GM18505 (cell line): ENCODE data around the gene LIFR.
"Not testable (repeated sequence)": the region's sequence is repeated elsewhere in the genome, so short reads cannot be mapped to it uniquely, and the experiment has no call there.

ENCODE experiments used
- ATAC-seq: cut with Tn5 transposase; IDR thresholded peaks from one replicate; pipeline ENCODE4 v1.9.1; 2021; ENCODE audit not compliant: unreplicated experiment
- POLR2A ChIP-seq: IDR thresholded peaks from 4 replicates; pipeline ENCODE4 v1.6.1; 2011; ENCODE audit warnings: borderline replicate concordance; ENCODE audit not compliant: insufficient read depth, insufficient read length; ENCODE audit errors: extremely low read depth

LIFR gene

GRCh38 chr5:38533286-38534155 is 22.9 kb downstream of the LIFR start:
- no peak for ATAC-seq

GRCh38 chr5:38532165-38532669 is 24.2 kb downstream of the LIFR start:
- no peak for TF ChIP-seq POLR2A
- ATAC-seq, result no peak

More at GRCh38 chr5:38533286-38534155, 22.9 kb downstream of the LIFR start:
- TF ChIP-seq POLR2A, result no peak

- no peak for ATAC-seq
- no peak for TF ChIP-seq POLR2A
These were observed 24.9 kb downstream of the LIFR start for GRCh38 chr5:38531518-38531917.

- ATAC-seq, result no peak
These were observed 26.3 kb downstream of the LIFR start for GRCh38 chr5:38529955-38530646.

GRCh38 chr5:38528162-38528703 is 28.2 kb downstream of the LIFR start:
- ATAC-seq, result no peak
- TF ChIP-seq POLR2A, result no peak

More at GRCh38 chr5:38529955-38530646, 26.3 kb downstream of the LIFR start:
- TF ChIP-seq POLR2A, result no peak

- ATAC-seq, result no peak
These were observed 29.0 kb downstream of the LIFR start for GRCh38 chr5:38527475-38527874.

GRCh38 chr5:38524022-38524421 is 32.4 kb downstream of the LIFR start:
- TF ChIP-seq POLR2A, result no peak
- ATAC-seq, result no peak

More at GRCh38 chr5:38527475-38527874, 29.0 kb downstream of the LIFR start:
- no peak for TF ChIP-seq POLR2A

GRCh38 chr5:38519476-38519875 is 37.0 kb downstream of the LIFR start:
- no peak for TF ChIP-seq POLR2A
- no peak for ATAC-seq

- TF ChIP-seq POLR2A, result no peak
- ATAC-seq, result no peak
These were observed 38.1 kb downstream of the LIFR start for GRCh38 chr5:38518341-38518740.

GRCh38 chr5:38516649-38517048 is 39.8 kb downstream of the LIFR start:
- ATAC-seq, result not testable (repeated sequence)

- no peak for ATAC-seq
- TF ChIP-seq POLR2A, result no peak
These were observed 40.8 kb downstream of the LIFR start for GRCh38 chr5:38515646-38516045.

- TF ChIP-seq POLR2A, result no peak
- ATAC-seq, result no peak
These were observed 41.4 kb downstream of the LIFR start for GRCh38 chr5:38515092-38515491.

- no peak for ATAC-seq
- no peak for TF ChIP-seq POLR2A
These were observed 47.3 kb downstream of the LIFR start for GRCh38 chr5:38509185-38509584.
